ENCODE results near the gene GCNT2.
A peak's percentile ranks its signal among the peaks of the same experiment; 100 is the strongest.
"Not testable (repeated sequence)": the region's sequence is repeated elsewhere in the genome, so short reads cannot be mapped to it uniquely, and the experiment has no call there.

GCNT2 gene

DNA sequence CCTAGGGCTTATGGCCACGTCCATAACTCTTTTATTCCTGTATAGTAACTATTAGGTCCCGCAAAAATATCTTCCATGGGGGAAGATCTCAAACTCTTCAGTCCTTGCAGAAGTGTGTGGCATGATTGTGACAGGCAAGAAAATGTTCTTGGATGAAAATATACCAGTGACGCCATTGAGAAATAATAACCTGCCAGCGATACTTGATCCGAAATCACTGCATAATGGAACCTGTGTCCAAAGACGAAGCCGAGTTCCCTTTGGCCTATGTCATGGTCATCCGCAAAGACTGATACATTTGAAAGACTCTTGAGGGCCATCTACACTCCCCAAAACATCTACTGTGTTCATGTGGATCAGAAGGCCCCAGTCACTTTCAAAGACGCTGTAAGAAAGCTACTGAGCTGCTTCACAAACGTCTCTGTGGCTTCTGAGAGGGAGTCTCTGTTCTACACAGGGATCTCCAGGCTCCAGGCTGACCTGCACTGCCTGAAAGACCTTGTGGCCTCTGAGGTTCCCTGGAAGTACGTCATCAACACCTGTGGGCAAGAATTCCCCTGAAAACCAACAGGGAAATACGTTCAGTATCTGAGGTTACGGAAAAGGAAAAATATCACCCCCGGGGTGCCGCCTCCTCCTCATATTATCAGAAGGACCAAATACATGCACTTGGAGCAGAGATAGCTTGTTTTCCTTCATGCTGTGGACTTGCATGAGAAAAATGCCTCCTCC is 6.9 kb upstream of the GCNT2 start:
- no peak for DNase-seq

DNA sequence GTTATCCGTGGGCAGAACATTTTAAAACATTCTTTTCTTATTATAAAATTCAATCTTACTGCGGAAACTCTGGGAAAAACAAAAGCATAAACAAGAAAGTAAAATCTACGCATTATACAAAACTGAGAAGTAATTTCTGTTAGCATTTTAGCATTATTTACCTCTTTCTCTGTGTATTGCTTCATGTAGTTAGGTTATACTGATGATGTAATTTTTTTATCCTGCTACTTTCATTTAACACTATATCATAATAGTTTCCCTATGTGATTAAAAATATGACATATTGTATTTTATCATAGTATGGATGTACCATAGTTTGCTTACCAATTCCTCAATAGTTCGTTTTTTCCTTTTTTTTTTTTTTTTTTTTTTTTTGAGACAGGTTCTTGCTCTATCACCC is 4.2 kb upstream of the GCNT2 start:
- DNase-seq, result no peak

DNA sequence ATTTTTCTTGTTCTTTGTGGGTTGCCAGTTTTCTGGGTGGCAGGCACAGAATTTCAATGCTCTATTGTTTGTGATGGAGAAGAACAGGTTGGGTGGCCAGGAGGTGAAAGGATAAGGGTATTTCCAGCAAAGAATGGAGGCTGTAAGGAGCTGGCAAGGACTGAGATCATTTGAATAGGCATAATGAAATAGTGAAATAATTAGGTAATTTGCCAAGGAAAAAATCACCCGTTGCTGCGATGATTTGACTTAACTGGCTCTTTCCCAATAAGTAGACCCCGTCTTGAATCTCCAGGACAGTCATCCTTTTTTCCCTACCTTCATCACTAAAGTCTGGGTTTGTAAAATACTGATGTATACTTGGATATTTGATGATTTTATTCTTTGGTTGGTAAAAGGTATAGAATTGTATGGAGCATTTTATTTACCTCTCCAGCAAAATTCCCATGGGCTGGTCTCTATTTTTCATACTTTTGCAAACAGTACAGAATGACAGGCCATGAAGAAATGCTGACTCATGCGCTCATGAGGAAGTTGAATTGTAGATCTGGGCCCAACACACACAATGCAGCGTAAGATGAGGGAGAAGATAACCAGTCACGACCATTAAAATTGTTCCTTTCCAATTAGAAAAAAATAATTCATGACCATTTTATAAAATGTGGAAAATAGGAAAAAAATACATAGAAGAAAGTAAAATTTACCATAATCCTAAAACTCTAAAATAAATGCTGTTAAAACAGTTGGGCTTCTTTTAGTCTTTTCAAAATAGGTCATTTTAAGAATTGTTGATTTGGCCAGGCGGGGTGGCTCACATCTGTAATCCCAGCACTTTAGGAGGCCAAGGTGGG is 2.4 kb upstream of the GCNT2 start:
- peak; percentile 59 for DNase-seq

DNA sequence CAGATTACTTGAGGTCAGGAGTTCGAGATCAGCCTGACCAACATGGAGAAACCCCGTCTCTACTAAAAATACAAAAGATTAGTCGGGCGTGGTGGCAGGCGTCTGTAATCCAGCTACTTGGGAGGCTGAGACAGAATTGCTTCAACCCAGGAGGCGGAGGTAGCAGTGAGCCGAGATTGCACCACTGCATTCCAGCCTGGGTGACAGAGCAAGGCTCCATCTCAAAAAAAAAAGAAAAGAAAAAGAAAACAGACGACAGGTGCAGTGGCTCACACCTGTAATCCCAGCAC is 1.8 kb upstream of the GCNT2 start:
- DNase-seq, result not testable (repeated sequence)

DNA sequence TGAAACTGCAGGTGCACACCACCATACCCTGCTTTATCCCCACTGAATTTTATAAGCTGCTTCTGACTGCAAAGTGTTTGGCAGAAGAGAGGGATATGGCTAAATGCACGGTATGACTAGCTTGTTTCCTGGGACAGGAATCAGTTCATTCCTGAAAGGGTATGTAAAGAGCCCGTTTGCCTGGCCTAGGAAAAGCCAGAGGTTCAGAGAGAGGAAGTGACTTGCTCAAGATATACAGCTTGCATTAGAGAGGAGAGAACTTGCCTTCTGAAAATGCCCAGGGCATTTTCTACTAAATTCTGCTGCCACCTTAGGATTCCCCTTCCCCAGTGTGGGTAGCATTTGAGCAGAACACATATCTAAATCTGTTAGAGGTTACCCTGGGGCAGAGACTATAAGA is 683 bp upstream of the GCNT2 start:
- peak; percentile 41 for DNase-seq

DNA sequence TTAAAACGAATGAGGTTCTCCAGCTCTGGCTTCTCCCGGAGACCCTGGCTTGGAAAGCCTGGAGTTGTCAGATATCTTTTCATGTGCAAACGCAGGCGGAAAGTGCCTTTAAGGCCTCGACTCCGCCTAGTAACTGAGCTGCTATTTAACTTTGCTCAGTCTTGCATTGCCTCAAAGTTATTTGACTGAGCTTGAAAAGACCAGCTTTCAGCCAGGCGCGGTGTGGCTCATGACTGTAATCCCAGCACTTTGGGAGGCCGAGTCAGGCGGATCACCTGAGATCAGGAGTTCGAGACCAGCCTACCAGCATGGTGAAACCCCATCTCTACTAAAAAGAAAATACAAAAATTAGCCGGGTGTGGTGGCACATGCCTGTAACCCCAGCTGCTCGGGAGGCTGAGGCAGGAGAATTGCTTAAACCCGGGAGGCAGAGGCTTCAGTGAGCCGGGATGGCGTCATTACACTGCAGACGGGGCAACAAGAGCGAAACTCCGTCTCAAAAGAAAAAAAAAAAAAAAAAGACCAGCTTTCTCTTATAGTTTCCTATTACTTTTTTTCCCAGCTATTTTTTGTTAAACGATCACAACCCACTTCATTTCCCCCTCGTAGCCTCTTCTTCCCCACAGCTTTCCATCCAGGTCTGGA is 1.9 kb downstream of the GCNT2 start:
- no peak for DNase-seq

DNA sequence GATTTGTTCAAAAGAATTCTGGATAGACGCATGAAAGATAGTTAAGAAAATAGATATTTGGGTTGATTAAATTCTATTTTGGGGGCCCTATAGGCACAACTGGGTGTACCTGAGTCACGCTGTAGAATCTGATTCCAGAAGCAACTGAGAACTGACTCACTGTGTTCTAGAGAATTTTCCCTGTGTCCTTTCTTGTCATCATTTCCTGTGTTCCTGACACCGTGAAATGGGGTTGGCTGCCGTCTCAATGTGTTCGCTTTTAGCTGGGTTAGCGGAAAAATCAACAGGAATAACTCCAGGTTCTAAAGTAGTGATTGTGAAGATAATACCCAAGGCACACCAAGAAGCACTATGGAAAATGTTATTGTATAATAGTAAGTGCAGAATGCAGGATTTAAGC is 5.0 kb downstream of the GCNT2 start:
- no peak for DNase-seq

DNA sequence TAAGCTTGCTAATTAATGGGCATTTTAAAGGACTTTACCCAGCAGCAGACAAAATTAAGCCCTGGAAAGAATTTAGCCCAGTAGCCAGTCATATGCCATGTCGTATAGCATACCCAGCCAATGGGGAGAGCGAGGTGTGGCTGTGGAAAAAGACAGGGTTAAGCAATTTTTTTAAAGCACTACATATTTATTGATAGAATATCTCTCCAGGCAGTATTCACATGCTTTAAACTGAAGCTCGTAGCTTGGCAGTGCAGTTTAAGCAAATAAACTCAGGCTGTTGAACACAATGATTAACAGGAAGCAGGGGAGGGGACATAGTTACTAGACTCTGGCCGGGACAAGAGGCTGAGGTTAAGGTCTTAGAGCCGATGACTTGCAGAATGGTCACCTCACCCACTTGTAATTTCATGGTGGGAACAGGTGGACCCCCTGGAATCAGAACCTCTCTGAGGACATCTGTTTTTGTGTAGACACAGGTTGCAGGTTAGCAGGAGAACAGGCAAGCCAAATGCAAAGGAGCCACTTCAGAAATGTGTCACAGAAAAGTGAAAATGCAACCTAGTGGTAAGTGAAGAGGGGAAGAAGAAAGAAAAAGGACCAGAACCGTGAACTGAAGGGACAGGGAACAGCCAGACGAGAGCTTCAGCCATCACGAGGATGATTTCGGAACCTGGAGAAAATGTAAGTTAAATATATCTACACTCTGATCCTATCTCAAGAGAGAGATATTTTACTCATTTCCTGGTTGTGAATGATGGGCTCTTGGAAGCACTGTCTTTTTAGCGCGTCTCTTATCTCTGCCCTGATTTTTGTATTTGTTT is 7.2 kb downstream of the GCNT2 start:
- peak; percentile 61 for DNase-seq

DNA sequence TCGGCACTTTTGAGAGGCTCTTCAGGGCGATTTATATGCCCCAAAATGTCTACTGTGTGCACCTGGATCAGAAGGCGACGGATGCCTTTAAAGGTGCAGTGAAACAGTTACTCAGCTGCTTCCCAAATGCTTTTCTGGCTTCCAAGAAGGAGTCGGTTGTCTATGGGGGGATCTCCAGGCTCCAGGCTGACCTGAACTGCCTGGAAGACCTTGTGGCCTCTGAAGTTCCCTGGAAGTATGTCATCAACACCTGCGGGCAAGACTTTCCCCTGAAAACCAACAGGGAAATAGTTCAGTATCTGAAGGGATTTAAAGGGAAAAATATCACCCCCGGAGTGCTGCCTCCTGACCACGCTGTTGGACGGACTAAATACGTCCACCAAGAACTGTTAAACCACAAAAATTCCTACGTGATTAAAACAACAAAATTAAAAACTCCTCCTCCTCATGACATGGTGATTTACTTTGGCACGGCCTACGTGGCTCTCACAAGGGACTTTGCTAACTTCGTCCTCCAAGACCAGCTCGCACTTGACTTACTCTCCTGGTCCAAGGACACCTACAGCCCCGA is 8.2 kb downstream of the GCNT2 start:
- no peak for DNase-seq

DNA sequence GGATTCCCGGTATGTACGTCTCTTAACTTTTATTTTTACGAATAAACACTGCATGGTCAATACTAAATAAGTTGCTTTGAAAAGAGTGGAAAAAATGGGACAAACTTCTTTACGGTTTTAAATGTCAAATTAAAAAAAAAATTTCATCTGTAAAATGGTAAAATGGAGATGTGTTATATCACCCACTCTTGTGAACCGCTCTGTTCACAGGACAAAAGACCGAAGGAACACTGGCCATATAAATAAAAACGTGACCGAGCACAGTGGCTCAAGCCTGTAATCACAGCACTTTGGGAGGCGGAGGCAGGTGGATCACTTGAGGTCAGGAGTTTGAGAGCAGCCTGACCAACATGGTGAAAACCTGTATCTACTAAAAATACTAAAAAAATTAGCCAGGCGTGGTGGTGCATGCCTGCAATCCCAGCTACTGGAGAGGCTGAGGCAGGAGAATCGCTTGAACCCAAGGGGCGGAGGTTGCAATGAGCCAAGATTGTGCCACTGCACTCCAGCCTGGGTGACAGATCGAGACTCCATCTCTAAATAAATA is 8.8 kb downstream of the GCNT2 start:
- not testable (repeated sequence) for DNase-seq

DNA sequence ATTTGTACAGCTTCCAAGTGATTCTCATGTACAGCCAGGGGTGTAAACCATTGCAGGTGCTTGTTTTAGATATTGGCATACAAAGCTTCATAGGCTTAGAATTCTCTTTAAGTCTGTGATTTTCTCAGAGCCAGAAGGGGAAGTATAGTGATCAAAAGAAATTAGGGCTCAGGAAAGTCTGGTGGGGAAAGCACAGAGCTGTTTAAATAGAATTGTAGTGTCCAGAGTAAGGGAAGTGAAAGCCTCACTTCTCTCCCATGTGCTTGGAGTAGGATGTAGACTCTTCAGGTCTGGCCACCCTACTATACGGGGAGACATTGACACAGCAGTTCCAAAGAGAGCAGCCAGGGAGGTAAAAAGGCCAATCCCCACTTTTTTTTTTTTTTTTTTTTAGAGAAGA is 10.4 kb downstream of the GCNT2 start:
- DNase-seq, result no peak

DNA sequence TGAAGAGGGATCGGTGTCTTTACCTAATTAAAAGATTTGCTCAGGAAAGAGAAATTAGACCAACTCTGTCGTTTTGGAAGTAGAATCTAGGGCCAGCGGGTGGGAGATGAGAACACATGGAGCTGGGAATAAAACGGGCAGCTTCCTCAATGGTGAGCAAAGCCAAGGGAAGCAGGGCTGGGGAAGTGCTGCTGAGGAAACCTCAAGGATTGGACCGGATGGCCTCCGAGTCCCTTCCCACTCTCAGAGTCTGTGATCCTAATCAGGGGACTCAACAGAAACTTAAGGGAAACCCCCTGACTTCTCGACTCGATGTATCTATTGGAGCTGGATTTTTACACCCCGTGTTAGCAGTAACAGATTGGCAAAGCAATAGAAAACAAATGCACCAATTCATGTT is 10.8 kb downstream of the GCNT2 start:
- DNase-seq, result no peak

DNA sequence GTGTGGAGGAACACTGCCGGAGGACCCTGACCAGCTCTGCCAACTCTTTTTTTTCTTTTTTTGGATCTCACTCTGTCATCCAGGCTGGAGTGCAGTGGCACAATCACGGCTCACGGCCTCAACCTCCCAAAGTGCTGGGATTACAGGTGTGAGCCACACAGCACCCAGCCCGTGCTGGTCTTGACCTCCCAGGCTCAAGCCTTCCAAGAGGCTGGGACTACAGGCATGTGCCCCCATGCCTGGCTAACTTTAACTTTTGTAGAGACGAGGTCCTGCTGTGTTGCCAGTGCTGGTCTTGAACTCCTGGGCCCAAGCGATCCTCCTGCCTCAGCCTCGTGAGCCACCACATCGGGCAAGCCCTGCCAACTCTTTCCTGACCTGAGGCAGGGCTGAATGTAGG is 11.2 kb downstream of the GCNT2 start:
- no peak for DNase-seq

DNA sequence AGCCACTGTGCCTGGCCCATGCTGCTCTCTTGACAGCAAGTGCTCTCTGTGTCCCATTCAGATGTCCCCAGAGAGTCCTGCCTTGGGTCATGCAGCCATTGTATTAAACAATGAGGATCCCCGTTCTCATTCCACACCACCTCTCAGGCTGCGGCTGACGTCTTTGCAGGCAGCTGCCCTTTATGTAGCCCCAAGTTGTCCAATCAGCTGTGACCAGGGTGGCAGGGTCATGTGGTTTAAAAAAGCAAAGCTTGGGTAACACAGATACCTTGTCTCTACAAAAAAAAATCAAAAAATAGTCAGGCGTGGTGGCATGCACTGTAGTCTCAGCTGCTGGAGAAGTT is 13.2 kb downstream of the GCNT2 start:
- no peak for DNase-seq

DNA sequence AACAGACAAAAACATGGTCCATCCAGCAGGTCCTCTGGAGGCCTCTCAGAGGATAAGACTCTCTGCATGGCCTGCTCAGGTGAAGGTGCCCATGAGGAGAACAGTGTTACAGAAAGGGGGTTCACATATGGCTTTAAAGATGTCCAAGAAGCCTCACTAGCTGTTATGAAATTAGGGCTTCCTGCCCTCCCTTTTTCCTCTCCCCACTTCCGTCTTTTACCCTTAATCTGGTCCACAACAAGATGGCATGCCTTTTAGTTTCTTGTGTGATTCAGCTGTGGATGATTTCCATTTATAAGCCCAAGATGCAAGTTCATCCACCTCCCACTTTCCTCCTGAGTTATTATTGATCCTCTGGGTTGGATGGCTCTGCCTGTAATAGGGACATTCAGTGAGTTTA is 14.0 kb downstream of the GCNT2 start:
- no peak for DNase-seq

DNA sequence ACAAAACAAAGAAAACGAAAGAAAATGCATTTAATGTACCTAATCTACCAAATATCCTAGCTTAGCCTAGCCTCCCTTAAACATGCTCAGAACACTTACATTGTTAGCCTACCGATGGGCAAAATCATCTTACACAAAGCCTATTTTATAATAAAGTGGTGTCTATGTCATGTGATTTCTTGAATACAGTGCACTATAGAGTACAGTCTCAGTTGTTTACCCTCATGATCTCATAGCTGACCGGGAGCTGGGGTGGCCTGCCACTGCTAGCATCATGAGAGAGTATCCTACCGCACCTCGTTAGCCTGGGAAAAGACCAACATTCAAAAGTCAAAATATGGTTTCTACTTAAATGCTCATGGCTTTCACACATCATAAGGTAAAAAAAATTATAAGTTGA is 16.6 kb downstream of the GCNT2 start:
- DNase-seq, result no peak

DNA sequence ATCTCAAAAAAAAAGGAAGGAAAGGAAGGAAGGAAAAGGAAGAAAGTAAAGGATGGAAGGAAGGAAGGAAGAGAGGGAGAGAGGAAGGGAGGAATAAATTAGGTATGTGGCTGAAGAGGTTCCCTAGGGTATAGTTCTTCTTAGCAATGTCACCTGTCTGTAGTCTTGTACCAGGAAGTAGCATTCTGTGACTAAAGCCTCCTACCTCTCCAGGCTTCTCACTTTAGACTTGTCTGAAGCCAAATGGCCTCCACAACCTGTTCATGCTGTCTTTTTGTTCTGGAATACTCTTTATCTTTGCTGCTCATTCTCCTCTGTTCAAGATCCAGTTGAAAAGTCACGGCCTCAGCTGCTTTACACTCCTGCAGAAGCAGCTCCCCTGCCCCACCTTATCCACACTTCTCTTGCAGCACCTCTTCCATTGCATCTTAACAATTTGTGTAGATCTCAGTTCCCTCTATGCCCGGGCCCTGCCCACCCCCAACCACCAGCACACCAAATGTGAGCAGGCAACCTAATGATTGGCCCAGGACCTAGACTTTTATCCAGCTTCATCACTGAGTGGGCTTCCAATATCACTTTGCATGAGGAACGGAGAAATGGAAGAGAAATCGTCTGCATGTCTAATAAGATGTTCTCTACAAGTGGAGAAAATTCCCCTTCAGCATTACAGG is 19.1 kb downstream of the GCNT2 start:
- no peak for DNase-seq

DNA sequence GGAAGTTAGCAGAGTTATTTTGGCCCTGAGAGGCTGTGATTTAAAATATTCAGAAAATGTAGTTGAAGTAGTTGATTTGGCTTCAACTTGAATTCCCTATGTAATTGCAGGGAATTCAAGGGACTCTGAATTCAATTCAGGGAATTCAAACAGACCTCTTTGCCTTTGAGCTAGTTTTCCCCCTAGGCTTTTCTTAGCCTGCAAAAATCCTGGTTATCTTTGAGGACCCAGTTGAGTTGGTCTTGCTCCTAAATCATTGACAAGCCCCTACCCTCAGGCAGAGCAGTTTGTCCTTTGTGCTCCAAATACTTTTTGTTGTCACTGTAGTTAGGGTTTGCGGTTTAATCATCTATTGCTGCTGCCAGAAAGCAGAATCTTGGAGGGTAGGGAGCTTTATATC is 20.4 kb downstream of the GCNT2 start:
- no peak for DNase-seq

DNA sequence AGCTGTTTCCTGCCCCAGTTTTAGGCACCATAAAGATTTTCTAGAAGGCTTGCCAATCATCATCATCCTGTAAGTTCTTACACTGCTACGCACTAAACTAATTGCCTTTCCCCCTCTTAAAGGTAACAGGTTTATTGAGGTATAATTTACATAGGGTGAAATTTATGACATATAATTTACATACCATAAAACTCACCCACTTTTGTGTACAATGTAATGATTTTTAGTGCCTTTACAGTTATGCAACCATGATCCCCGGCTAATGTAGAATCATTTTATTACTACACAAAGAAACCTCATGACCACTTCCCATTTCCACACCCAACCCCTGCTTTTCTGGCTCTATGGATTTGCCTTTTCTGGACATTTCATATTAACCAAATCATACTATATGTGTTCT is 21.1 kb downstream of the GCNT2 start:
- no peak for DNase-seq

DNA sequence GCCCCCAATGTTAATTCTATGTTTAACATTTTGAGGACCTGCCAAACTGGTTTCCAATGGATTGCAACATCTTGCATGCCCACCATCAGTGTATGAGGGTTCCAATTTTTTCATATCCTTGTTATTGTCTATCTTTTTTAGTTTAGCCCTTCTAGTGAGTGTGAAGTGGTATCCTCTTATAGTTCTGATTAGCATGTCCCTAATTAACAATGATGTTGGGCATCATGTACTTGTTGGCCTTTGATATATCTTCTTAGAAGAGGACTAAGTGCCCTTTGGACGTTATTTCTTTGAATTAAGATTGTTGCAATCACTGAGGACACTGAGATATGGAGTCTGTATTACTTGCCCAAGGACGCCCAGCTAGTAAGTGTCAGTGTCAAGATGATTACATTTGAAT is 22.3 kb downstream of the GCNT2 start:
- DNase-seq, result no peak

DNA sequence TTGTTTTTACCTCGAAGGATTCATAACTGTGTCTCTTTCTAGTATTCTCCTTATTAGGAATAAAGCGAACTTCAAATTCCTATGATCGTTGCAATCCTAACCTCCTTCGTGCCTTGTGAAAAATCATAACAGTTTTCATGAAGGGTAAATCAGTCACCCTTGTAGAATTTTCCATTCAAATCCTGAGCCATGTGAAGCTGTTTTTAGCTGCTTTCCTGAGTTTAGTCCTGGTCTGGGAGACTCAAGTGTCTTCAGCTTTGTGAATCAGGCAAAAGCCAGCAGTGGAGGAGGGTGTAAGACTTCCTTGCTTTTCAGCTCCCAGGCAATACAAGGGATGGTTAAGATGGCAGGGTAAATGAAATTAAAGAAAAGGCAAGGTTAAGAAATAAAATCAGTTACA is 24.3 kb downstream of the GCNT2 start:
- DNase-seq, result peak; percentile 31

DNA sequence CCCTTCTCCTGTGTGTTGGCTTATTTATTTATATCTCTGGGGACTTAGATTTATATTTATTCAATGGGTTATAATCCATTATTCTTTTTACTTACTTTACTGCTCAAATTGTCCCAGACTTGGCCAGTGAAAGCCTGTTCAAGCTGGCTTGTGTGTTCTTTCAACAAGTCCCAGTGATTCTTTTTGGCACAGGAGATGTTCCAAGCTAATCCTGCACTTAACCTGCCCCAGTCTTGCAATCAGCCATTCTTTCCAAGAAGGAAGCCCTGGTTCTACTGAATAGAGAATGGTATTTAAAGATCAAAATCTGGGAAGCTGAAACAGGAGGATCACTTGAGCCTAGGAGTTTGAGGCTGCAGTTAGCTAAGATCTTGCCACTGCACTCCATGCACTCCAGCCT is 26.7 kb downstream of the GCNT2 start:
- no peak for DNase-seq
